Skeletal muscle satellite cell (primary cell): Measurements from ENCODE around the gene CACNA2D2. TPM values are rescaled to one million over a fixed set of nuclear protein-coding genes. Genes with fewer than 3 reads are reported as not detected.

Experiments used
- H3K27me3 ChIP-seq: 2 replicates; pipeline ENCODE4 v1.7.0; 2013; ENCODE audit warnings: low read length; ENCODE audit not compliant: control insufficient read depth, insufficient read depth
- H3K36me3 ChIP-seq: 2 replicates; pipeline ENCODE4 v1.7.0; 2013; ENCODE audit warnings: mild to moderate bottlenecking, control low read depth, low read length; ENCODE audit not compliant: insufficient read depth
- H3K4me1 ChIP-seq: 2 replicates; pipeline ENCODE4 v1.7.0; 2013; ENCODE audit warnings: low read length; ENCODE audit not compliant: control insufficient read depth, insufficient read depth
- H3K4me2 ChIP-seq: 2 replicates; pipeline ENCODE4 v1.7.0; 2013; ENCODE audit warnings: mild to moderate bottlenecking, low read length
- H3K4me3 ChIP-seq: 2 replicates; pipeline ENCODE4 v1.7.0; 2013; ENCODE audit warnings: low read length
- H3K9ac ChIP-seq: 2 replicates; pipeline ENCODE4 v1.7.0; 2013; ENCODE audit warnings: mild to moderate bottlenecking, low read depth, low read length, moderate library complexity
- H3K9me3 ChIP-seq: replicated peaks from 2 replicates; pipeline ENCODE4 v1.7.0; 2013; ENCODE audit warnings: mild to moderate bottlenecking, control low read depth, low read length
- total RNA-seq: library from RNA; depleted of rRNA; stranded (reverse); fragments of >200 nt; gene quantifications from 2 replicates; pipeline ENCODE4 v1.2.3, GENCODE V29; 2012; rRNA removed

Gene CACNA2D2
- total RNA-seq, result under 0.01 TPM in 1 of 2 replicates, not detected in the other

DNA sequence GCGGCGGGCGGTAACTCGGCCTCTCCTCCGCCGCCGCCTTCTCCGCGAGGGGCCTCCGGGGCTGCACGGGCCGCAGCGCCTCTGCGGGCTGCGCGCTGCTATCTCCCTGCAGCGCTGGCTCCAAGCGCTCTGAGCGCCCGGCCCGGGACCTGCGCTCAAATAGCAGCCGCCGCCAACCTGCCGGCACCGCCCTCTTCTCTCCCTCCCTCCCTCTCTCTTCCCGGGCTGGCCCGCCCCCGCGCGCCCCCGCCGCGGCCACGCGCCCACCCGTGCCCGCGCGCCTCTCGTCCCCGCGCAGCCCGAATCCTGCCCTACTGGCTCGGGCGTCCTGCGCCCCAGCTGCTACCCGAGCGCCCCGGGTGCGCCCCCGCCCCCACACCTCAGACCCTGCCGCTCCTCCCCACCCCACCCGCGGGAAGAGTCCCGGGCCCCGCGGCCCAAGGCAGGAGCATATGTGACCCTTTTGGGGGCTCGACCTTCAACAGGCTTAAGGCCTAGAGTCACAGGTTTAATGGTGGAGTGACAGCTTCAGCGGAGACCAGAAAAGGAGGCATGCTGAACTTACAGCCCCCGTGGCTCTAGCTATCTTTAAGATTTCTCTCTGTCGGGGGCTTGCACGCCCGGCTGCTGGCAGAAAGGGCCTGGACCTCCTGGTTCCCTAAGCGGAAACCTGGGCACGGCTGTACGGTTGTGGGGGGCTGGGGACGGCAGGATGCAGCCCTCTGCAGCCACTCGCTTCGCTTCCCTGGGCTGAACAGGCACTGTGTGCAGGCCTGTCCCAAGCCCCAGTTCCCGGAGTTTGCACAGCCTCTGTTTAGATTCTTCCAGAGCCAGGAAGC lies at the start of gene CACNA2D2:
Gene CACNA2D2, minus strand, starts transcription at position 131 of the 839 bp plus-strand sequence. CDS start 211 bp downstream, outside the sequence.
- no peak within 1 kb of the TSS for H3K9ac ChIP-seq
- H3K36me3 ChIP-seq, result no peaks in the 10 kb centered on the region
- no peaks in the 10 kb centered on the region for H3K4me1 ChIP-seq
- H3K9me3 ChIP-seq, result no peaks in the 10 kb centered on the region
- H3K27me3 ChIP-seq, result peaks cover 55% of the 10 kb centered on the region
- peak within 1 kb of the TSS; percentile 69 for H3K4me2 ChIP-seq
- peak within 1 kb of the TSS; percentile 47 for H3K4me3 ChIP-seq

DNA sequence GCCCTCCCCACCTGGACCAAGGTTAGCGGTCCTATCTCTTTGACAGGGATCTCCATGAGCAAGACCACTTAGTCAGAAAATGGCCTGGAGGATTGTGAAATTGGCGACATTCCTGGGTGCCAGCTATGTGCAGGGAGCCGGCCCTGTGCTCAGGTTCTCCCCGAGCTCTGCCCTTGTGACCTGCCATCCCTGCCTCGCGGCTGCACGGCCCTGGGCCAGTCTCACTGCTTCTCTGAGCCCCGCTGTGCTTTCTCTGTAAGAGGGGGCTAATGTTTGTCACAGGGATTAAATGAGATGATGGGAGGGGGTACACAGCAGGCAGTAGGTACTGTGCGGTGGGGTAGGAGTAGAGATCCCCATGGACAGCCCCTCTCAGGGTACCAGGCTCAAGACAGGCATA lies 49.2 kb upstream of the CACNA2D2 start:
- Histone ChIP-seq H3K36me3 (no peaks in the 10 kb centered on the region), H3K4me1 (no peaks in the 10 kb centered on the region), H3K4me3 (no peak overlapping the region), H3K4me2 (no peak overlapping the region), H3K27me3 (peaks cover 27% of the 10 kb centered on the region), H3K9ac (no peak overlapping the region), H3K9me3 (no peaks in the 10 kb centered on the region)

DNA sequence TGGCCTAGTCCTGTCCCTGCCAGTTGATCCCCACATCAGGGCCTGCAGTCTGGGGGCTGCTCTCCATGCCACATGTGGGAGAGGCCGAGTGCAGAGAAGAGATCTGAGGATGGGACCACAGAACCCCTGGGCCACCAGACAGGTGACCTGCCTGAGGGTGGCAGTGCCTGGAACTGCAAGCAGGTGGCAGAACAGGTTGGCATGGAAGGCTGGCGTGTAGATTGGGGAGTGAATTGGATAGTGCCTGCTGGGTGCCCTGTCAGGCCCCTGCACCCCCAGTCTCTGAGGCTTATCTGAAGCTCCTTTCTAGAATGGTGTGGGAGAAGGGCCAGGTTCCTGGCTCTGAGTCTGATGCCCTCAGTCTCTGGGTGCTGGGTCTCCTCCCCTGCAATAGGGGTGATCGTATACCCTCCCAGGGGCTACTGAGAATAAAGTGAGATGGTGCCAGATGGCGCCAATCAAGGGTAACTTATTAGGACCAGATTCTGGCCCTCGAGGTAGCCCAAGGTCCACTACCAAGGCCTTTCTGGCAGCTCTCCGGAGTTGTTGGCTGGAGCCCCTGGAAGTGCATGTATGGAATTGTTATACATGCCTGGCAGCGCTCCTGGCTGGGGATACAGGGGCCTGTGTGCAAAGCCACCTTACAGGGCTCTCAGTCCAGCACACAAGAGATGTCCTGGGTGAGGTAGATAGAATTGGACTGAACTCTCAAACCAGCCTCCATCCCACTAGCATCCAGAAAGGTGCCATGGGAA lies 48.4 kb upstream of the CACNA2D2 start:
- Histone ChIP-seq H3K4me1 (no peaks in the 10 kb centered on the region), H3K9me3 (no peaks in the 10 kb centered on the region), H3K4me3 (no peak overlapping the region), H3K9ac (no peak overlapping the region), H3K4me2 (no peak overlapping the region), H3K36me3 (no peaks in the 10 kb centered on the region), H3K27me3 (peaks cover 27% of the 10 kb centered on the region)

GRCh38 chr3:50551054-50551659 lies 47.7 kb upstream of the CACNA2D2 start:
- Histone ChIP-seq H3K4me1 (no peaks in the 10 kb centered on the region), H3K36me3 (no peaks in the 10 kb centered on the region), H3K27me3 (peaks cover 27% of the 10 kb centered on the region), H3K4me2 (no peak overlapping the region), H3K9ac (no peak overlapping the region), H3K9me3 (no peaks in the 10 kb centered on the region), H3K4me3 (no peak overlapping the region)

GRCh38 chr3:50550079-50550736 lies 46.8 kb upstream of the CACNA2D2 start:
- H3K9ac ChIP-seq, result no peak overlapping the region
- H3K27me3 ChIP-seq, result peaks cover 26% of the 10 kb centered on the region
- H3K9me3 ChIP-seq, result no peaks in the 10 kb centered on the region
- no peaks in the 10 kb centered on the region for H3K4me1 ChIP-seq
- no peaks in the 10 kb centered on the region for H3K36me3 ChIP-seq
- no peak overlapping the region for H3K4me2 ChIP-seq
- no peak overlapping the region for H3K4me3 ChIP-seq

GRCh38 chr3:50549226-50549625 lies 45.8 kb upstream of the CACNA2D2 start:
- H3K4me2 ChIP-seq, result no peak overlapping the region
- H3K4me3 ChIP-seq, result no peak overlapping the region
- H3K9me3 ChIP-seq, result no peaks in the 10 kb centered on the region
- no peak overlapping the region for H3K9ac ChIP-seq
- no peaks in the 10 kb centered on the region for H3K4me1 ChIP-seq
- peaks cover 29% of the 10 kb centered on the region for H3K27me3 ChIP-seq
- no peaks in the 10 kb centered on the region for H3K36me3 ChIP-seq

GRCh38 chr3:50545781-50546180 lies 42.3 kb upstream of the CACNA2D2 start:
- Histone ChIP-seq H3K9me3 (no peaks in the 10 kb centered on the region), H3K9ac (no peak overlapping the region), H3K36me3 (no peaks in the 10 kb centered on the region), H3K4me1 (no peaks in the 10 kb centered on the region), H3K4me3 (no peak overlapping the region), H3K27me3 (peaks cover 23% of the 10 kb centered on the region), H3K4me2 (no peak overlapping the region)

DNA sequence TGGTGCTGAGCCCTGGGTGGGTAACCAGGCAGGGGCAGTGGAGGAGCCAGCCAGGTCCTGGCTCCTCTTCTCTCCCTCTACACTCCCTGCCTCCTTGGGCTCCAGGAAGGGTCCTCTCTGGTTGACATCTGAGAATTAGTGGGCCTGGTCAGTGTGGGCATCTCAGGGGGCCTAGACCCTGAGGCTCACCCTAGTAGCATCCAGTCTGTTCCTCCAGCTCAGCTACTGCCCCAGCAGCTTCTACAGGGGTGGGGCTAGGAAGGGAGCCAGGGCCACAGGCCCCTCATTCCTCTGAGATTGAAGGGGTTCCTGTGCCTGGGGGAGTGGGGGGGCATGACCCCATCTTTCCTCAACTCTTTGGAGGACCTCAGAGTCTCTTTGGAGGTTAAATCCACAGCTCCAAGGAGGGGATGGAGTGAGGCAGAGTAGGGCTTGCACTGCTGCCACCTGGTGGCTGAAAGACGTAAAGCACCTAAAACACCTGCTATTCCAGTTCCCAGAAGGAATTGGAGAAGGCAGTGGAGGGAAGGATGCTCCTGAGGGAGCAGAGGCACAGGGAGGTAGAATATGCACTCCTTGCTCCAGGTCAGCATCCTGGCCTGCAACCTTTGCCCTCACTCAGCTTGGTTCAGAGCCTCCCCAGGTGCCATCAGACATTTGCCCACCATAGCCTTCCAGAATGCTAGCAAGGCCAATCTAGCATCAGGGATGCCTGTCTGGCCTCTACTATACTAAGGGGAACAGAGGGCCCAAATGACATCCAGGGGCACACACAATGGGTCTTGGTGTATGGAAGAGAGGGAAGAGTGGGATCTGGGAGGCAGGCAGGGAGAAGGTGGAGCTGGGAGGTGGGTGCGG lies 39.0 kb upstream of the CACNA2D2 start:
- peaks cover 46% of the 10 kb centered on the region for H3K27me3 ChIP-seq
- no peaks in the 10 kb centered on the region for H3K4me1 ChIP-seq
- H3K9ac ChIP-seq, result no peak overlapping the region
- H3K9me3 ChIP-seq, result no peaks in the 10 kb centered on the region
- H3K4me3 ChIP-seq, result no peak overlapping the region
- no peaks in the 10 kb centered on the region for H3K36me3 ChIP-seq
- no peak overlapping the region for H3K4me2 ChIP-seq

GRCh38 chr3:50539356-50540286 lies 36.2 kb upstream of the CACNA2D2 start:
- Histone ChIP-seq H3K9ac (no peak overlapping the region), H3K4me3 (no peak overlapping the region), H3K4me2 (no peak overlapping the region), H3K27me3 (peaks cover 58% of the 10 kb centered on the region), H3K4me1 (no peaks in the 10 kb centered on the region), H3K36me3 (no peaks in the 10 kb centered on the region), H3K9me3 (no peaks in the 10 kb centered on the region)
